GM12891 (cell line): Measurements from ENCODE around the gene STK16.

Experiments used
- PAX5 ChIP-seq: IDR thresholded peaks from 2 replicates; pipeline ENCODE4 v1.6.1; 2011; ENCODE audit warnings: low read length, moderate library complexity, mild to moderate bottlenecking; ENCODE audit not compliant: insufficient read depth, severe bottlenecking
- POLR2A ChIP-seq: IDR thresholded peaks from 2 replicates; pipeline ENCODE4 v1.6.1; 2011; ENCODE audit warnings: low read depth, low read length, control low read depth
- POLR2AphosphoS5 ChIP-seq: IDR thresholded peaks from 2 replicates; pipeline ENCODE4 v1.6.1; 2011; ENCODE audit warnings: low read depth, low read length, control low read depth
- SPI1 ChIP-seq: IDR thresholded peaks from 2 replicates; pipeline ENCODE4 v1.6.1; 2011; ENCODE audit warnings: low read depth, low read length, control low read depth
- TAF1 ChIP-seq: IDR thresholded peaks from 2 replicates; pipeline ENCODE4 v1.6.1; 2011; ENCODE audit warnings: low read depth, low read length, control low read depth

GRCh38 chr2:219289195-219289536 lies 43.9 kb downstream of the STK16 start:
- TF ChIP-seq POLR2A (no peak), POLR2AphosphoS5 (no peak), TAF1 (no peak), PAX5 (no peak), SPI1 (no peak)
